ENCODE data around the gene TACR1.

The TACR1 gene

DNA sequence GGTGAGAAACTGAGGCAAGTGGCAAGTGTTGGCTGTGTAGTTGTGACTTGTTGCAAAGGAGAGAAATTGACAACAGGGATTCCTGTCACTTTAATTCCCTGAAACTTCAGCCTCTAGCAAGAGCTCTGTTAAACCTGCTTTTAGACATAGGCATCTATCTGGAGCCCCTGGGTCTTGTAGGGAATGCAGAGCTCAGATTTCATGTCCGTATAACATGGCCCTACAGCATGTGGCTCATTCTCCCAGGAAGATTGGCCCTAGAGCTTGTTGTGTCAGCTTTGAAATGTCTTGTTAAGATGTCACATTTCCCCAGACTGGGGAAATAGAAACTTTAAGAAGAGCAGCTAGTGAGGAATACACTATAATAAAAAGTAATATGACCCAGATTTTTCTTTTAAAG lies 125.1 kb downstream of the TACR1 start:
- TF ChIP-seq, protein P1, sequence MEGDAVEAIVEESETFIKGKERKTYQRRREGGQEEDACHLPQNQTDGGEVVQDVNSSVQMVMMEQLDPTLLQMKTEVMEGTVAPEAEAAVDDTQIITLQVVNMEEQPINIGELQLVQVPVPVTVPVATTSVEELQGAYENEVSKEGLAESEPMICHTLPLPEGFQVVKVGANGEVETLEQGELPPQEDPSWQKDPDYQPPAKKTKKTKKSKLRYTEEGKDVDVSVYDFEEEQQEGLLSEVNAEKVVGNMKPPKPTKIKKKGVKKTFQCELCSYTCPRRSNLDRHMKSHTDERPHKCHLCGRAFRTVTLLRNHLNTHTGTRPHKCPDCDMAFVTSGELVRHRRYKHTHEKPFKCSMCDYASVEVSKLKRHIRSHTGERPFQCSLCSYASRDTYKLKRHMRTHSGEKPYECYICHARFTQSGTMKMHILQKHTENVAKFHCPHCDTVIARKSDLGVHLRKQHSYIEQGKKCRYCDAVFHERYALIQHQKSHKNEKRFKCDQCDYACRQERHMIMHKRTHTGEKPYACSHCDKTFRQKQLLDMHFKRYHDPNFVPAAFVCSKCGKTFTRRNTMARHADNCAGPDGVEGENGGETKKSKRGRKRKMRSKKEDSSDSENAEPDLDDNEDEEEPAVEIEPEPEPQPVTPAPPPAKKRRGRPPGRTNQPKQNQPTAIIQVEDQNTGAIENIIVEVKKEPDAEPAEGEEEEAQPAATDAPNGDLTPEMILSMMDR (conservative IDR thresholded peaks at IDR 0.05; ENCODE audit: low read depth, low read length), result no peak
- no peak overlapping the region for H3K4me3 ChIP-seq (ENCODE audit: low read length)
- no peak for DNase-seq (ENCODE audit: low read depth)

DNA sequence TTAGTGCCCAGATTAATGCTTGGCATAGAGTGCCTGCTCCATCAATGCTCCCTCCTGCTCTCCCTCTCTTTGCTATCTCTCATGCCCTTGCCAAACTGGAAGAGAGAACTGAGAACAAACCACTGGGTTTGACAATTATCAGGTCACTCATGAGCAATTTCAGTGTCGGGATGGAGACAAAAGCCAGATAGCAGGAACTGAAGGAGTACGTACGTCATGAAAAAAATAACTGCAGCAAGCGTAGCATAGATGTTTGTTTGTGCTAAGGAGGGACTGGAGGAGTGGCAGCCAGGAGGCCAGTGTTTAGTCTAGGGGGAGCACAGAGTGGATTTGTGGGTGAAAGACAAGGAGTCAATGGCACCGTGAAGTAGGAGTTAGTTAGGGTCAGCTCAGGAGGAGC lies 127.6 kb downstream of the TACR1 start:
- TF ChIP-seq, protein P1 (conservative IDR thresholded peaks at IDR 0.05; ENCODE audit: low read depth, low read length), result no peak
- H3K4me3 ChIP-seq (ENCODE audit: low read length), result no peak overlapping the region
- DNase-seq (ENCODE audit: low read depth), result no peak

DNA sequence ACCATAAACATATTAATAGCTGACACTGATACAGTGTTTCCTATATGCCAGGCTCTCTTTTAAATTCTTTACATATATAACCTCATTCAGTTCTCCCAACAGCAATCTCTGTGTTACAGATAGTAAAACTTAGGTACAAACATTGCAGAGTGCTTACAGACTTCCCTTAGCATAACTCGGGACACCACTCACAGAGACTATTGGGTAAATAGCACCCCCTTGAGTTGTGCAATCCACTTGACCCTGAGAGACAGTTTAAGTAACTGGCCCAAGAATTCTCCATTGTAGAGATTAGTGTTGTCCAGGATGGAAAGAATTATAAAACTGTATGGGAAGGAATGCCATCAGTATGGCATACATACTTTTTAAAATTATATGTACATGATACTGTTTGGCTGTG lies 130.8 kb downstream of the TACR1 start:
- no peak for DNase-seq (ENCODE audit: low read depth)
- no peak overlapping the region for H3K4me3 ChIP-seq (ENCODE audit: low read length)
- TF ChIP-seq, protein P1 (conservative IDR thresholded peaks at IDR 0.05; ENCODE audit: low read depth, low read length), result no peak

DNA sequence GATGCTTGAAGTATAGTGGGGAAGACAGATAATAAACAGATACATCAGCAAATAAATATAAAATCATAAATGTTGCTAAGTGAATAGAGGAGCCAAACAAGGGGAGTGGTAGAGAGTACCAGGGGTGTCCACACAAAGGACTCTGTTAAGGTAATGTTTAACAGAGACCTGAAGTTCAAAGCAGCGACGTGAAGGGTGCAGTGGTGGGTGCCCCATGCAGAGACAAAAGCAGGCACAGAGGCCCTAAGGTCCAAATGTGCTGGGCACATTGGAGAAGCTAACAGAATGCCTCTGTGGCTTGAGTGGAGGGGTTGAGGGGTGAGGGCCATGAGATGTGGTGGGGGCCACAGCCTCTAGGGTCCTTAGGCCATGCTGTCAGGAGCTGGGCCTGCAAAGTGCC lies 131.8 kb downstream of the TACR1 start:
- no peak for DNase-seq (ENCODE audit: low read depth)
- H3K4me3 ChIP-seq (ENCODE audit: low read length), result no peak overlapping the region
- TF ChIP-seq, protein P1 (conservative IDR thresholded peaks at IDR 0.05; ENCODE audit: low read depth, low read length), result no peak

DNA sequence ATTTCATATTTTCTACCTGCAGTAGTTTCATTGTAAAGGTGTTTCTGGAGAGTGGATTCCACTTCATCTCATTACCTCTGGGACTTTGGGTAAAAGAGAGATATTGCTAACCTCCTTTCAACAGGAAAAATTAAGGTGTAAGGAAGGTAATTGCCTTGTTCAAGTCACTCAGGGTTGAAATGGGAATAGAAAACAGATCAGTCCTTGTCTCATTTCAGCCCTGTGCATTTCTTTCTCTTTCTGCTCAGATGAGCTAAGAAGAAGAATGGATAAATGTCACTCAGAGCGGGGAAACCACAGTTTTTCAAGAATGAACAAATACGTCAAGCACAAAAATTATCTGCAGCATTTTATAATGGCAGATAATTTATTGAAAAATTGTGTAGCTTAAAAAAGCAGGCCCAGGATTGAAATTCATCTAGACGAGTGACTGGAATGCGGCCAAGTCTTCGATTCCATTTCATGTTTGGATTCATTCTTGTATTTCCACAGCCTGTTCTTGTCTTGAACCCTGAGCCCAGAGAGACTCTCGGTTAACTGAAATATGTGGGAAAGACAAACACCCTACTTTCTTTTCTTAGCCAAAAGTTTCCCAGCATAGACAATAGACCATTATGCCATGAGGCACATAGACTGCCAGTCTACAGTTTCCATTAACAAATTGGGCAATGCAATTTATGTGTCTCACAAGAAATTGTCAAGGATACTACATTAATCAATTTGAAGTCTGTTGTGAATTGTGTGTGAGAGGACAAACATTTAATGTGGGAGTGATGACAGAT lies 133.0 kb downstream of the TACR1 start:
- TF ChIP-seq, protein P1 (conservative IDR thresholded peaks at IDR 0.05; ENCODE audit: low read depth, low read length), result no peak
- DNase-seq (ENCODE audit: low read depth), result no peak
- no peak overlapping the region for H3K4me3 ChIP-seq (ENCODE audit: low read length)

DNA sequence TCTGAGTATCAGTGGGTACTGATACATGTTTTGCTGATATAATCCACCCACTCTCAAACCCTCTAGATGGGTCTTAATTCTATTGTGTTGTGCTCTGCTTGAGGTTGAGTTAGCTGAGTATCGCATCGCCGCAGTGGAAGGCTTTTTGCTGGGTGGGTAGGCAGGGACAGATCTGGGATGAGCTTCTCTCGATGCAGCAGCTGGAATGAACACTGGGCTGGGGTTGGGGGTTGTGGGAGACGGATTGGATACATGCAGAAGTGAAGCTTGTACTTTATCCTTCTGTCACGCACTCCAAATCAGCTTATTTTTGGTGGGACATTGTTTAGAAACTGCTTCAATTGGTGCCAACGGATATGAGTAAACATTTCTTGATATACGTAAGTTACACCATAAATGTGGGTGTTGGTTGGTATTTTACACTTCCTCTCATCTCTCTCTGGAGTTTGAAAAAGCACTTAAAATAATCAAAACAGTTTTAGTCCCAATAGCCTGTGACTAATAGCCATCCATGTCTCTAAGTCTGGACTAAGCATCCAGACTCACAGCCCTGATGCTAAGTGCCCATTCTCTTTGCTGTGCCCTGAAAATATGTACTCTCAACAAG lies 133.8 kb downstream of the TACR1 start:
- no peak for DNase-seq (ENCODE audit: low read depth)
- H3K4me3 ChIP-seq (ENCODE audit: low read length), result no peak overlapping the region
- TF ChIP-seq, protein P1 (conservative IDR thresholded peaks at IDR 0.05; ENCODE audit: low read depth, low read length), result no peak
